HG03039 (cell line): ENCODE results near the gene MTFP1.

Source experiments
- ATAC-seq: cut with Tn5 transposase; IDR thresholded peaks from one replicate; pipeline ENCODE4 v1.9.1; 2021; ENCODE audit warnings: mild to moderate bottlenecking, moderate library complexity; ENCODE audit not compliant: unreplicated experiment

MTFP1 gene

GRCh38 chr22:30424534-30425326 lies 838 bp upstream of the MTFP1 start:
- ATAC-seq: no peak

GRCh38 chr22:30425327-30425615 lies 297 bp upstream of the MTFP1 start:
- no peak for ATAC-seq

GRCh38 chr22:30426388-30427353 lies 1.1 kb downstream of the MTFP1 start:
- ATAC-seq: no peak

GRCh38 chr22:30427871-30428270 lies 2.3 kb downstream of the MTFP1 start:
- no peak for ATAC-seq

GRCh38 chr22:30429887-30430286 lies 4.3 kb downstream of the MTFP1 start:
- no peak for ATAC-seq

- no peak for ATAC-seq
Measured at GRCh38 chr22:30430933-30431332, 5.4 kb downstream of the MTFP1 start.

- no peak for ATAC-seq
Measured at GRCh38 chr22:30432096-30432495, 6.5 kb downstream of the MTFP1 start.

GRCh38 chr22:30432520-30432919 lies 7.0 kb downstream of the MTFP1 start:
- no peak for ATAC-seq

GRCh38 chr22:30433227-30433626 lies 7.7 kb downstream of the MTFP1 start:
- ATAC-seq: no peak

GRCh38 chr22:30433773-30434172 lies 8.2 kb downstream of the MTFP1 start:
- ATAC-seq: no peak

GRCh38 chr22:30434843-30435242 lies 9.3 kb downstream of the MTFP1 start:
- ATAC-seq: no peak

- ATAC-seq: no peak
Measured at GRCh38 chr22:30435674-30436126, 10.1 kb downstream of the MTFP1 start.

GRCh38 chr22:30436196-30436595 lies 10.6 kb downstream of the MTFP1 start:
- no peak for ATAC-seq

- ATAC-seq: no peak
Measured at GRCh38 chr22:30438559-30438958, 13.0 kb downstream of the MTFP1 start.

- ATAC-seq: no peak
Measured at GRCh38 chr22:30439226-30439625, 13.7 kb downstream of the MTFP1 start.

GRCh38 chr22:30439836-30440235 lies 14.3 kb downstream of the MTFP1 start:
- no peak for ATAC-seq

GRCh38 chr22:30441088-30441487 lies 15.5 kb downstream of the MTFP1 start:
- ATAC-seq: no peak

GRCh38 chr22:30444632-30445437 lies 19.3 kb downstream of the MTFP1 start:
- no peak for ATAC-seq

- no peak for ATAC-seq
Measured at GRCh38 chr22:30445438-30446145, 20.0 kb downstream of the MTFP1 start.

- no peak for ATAC-seq
Measured at GRCh38 chr22:30447656-30448055, 22.1 kb downstream of the MTFP1 start.
